COLO668 (cell line): Measurements from ENCODE around the gene ARL8B.
"Not testable (repeated sequence)": the region's sequence is repeated elsewhere in the genome, so short reads cannot be mapped to it uniquely, and the experiment has no call there.

ENCODE experiments used
- DNase-seq: peaks from one replicate; lab custom pipeline; 2025; ENCODE audit not compliant: unreplicated experiment; lab: John Stamatoyannopoulos, UW

ARL8B gene

GRCh38 chr3:5110337-5110736 lies 11.8 kb upstream of the ARL8B start:
- no peak for DNase-seq

DNA sequence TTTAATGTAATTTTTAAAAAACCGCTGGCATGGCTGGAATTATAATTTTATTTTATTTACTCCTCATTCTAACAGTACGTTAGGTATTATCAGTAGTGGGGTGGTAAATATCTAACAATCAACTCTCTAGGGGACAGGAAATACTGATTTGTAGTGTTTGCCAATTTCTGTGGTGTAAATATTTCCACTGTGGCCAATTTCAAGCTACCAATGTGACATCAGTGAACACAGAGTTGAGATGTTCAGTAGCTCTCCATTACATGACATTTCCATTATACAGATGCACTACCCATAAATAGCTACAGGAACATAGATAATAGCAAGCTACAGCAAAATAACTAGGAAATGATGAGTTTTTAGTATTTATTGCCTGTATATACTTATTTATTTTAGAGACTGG lies 10.0 kb upstream of the ARL8B start:
- DNase-seq, result no peak

- DNase-seq, result not testable (repeated sequence)
Observed at GRCh38 chr3:5113726-5114125, 8.4 kb upstream of the ARL8B start.

DNA sequence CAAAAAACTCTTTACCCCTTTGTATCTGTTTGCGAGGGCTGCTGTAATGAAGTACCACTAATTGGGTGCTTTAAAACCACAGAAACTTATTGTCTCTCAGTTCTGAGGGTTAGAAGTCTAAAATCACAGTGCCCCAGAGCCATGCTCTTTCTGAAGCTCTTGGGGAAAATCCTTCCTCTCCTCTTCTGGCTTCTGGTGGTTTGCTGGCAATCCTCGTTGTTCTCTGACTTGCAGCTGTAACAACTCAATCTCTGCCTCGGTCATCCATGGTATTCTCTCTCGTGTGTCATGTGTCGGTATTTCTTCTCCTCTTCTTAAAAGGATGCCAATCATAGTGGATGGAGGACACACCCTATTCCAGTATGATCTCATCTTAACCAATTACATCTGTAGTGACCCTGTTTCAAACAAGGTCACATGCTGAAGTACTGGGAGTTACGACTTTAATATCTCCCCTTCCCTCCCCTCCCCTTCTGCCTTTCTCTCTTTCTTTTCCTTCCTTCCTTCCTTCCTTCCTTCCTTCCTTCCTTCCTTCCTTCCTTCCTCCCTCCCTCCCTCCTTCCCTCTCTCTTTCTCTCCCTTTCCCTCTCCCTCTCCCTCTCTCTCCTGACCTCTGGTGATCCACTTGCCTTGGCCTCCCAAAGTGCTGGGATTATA lies 6.5 kb upstream of the ARL8B start:
- DNase-seq, result no peak

DNA sequence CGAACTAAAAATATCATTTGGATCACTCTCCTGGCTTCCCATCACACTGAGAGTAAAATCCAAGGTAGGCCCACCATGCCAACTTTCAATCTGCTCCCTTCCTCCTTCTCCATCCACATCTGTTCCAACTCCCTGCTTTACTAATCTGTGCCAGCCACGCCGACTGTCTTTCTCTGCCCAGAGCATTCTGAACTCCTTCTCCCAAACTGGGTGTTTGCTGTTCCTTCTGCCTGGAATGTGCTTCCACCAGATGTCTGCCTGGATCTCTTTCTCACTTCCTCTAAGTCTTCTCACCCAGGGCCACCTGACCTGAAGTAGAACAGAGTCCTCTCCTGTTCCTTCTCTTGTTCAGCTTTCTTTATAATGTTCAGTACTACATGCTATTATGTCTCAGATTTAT lies 5.6 kb upstream of the ARL8B start:
- DNase-seq, result no peak

DNA sequence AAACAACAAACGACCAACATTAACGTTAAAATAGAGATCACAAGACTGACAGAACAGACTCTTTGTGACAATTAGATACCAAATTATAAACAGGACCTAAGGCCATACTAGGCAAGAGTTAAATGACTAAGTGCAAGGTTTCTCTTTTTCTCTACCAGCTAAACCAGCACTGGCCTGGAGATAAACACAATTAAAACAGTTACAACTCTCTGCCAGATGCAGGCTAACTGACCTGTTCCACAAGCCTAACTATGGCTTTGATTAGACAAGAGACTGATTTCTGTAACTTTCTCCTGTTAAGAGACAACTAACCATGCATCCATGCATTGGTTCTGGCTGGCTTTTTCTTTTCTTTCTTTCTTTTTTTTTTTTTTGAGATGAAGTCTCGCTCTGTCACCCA lies 1.6 kb upstream of the ARL8B start:
- no peak for DNase-seq

DNA sequence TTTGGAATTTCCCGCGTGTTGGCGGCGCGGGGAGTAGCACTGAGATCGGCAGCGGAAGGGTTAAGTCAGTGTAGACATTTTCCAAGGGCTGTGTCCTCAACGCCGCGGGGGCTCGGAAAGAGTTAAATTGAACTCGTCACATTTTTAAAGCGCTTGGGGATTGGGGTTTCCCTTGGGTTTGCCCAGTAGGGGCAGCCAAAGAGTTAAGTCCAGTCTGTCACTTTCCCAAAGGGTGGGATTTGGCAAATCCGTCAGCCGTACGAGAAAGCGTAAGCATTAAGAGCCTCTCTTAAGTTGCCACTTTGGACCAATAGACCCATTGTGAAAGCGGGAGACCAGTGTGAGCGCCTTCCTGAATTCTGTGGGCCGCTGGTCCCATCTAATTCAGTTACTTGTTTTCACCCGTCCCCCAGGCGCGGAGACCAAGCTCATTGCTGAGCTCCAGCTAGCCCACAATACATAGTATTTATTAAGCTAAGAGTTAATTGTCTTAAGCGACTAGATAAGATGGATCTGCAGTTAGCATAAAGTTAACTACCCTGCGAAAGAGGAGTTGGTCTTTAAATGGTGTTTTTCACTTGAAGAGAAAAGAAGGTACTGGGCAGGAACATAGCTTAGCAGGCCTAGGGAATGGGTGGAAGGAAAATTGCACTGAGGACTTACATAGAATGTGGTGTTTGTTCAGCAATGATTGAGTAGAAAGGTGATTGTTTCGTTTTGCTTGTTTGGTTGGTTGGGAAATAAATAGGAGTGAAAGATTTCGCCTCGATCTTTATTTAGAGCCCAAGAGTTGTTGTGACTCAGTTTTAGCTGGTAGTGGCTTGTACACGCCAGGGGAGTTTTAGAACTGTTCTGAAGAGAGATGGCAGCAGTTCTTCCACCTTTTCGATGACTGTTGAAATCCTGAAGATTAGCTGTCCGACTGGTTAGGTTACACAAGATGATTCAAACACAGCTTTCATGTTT lies 932 bp downstream of the ARL8B start:
- DNase-seq, result peak; percentile 28

DNA sequence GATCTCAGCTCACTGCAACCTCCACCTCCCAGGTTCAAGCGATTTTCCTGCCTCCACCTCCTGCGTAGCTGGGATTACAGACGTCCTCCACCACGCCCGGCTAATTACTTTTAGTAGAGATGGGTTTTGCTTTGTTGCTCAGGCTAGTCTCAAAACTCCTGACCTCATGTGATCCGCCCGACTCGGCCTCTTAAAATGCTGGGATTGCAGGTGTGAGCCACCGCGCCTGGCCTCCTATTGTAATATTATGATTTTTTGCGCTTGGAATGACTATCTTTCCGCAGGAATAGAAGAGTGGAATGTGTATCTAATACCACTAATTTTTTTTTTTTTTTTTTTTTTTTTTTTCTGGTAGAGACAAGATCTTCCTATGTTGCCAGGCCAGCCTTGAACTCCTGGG lies 1.8 kb downstream of the ARL8B start:
- DNase-seq, result no peak

GRCh38 chr3:5126586-5126985 lies 4.5 kb downstream of the ARL8B start:
- DNase-seq, result no peak

DNA sequence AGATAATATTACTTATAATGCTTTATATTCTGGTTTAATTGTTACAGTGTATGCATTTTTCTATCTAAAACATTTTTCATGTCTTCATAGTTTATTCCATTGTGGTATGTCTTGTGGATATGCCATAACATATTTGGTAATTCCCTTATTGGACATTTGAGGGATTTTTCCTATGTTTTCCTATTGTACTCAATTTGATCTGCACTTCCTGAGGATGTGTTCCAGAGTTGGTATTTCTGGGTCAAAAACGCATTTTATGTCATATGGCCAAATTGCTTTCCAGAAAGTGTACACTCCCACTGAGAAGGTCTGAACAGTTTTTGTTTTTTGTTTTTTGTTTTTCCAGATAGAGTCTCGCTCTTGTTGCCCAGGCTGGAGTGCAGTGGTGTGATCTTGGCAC lies 6.8 kb downstream of the ARL8B start:
- no peak for DNase-seq

GRCh38 chr3:5133239-5134018 lies 11.3 kb downstream of the ARL8B start:
- DNase-seq, result no peak

DNA sequence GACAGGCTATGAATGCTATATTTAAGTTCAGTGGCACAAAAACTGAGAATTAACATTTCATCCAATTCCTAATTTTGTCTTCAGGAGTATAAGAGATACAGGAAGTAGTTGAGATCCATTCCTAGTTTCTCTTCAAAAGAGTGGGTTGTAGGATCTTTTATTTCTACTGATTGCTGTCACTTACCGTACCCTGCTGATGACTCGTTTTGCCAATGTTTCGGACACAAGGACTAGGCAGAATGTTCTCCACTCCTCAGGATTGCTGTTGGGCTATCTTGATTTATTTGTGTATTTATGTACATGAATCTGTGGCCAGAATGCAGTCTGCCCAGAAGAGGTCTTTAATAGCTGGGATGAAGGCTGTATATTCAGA lies 11.9 kb downstream of the ARL8B start:
- no peak for DNase-seq

DNA sequence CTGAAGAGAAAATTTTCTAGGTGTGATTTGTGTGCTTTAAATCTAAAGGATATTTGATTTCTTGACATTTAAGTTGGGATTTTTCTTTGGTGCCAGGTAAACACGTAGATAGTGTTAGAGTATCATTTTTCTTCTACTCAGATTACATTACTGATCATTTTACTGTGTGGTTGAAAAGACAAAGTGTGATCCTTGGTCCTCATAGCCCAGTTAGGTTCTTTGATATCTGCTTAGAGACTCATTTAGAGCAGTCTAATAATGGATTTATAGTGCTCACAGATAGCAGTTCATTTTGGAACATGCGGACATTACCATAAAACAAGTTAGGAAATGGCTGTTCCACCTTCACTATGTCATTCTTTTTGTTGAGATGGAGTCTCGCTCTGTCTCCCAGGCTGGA lies 12.4 kb downstream of the ARL8B start:
- no peak for DNase-seq

DNA sequence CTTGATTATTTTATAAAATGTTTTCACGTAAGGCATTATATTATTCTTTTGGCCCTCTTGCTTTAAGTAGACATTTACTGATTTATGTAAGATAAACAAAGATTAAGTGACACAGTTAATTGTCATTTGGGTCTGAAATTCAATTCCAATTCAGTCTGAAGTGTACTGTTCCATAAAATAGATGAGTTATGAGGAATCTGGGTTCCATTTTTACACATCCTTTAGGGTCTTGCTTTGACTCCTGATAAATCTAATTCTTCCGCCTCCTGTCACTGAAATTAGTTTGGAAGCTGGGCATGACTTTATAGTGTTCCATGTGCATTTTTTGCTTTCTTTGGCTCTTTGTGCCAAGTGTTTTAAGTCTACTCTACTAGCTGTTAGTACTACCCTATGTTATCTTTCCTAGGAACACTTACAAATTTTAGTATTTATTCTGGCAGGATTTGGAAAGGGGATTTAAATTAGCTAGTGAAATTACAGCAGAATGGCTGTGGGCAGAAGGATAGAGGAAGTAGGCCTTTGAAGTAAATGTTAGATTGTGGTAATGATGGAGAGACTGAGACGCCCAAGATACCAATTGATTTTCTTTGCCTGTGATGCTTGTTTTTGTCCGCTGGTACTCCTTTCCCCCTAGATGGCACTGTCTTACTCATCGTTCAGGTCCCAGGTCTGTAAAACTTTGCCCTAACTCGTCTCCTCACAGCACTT lies 14.3 kb downstream of the ARL8B start:
- no peak for DNase-seq

- no peak for DNase-seq
Observed at GRCh38 chr3:5136919-5137429, 14.9 kb downstream of the ARL8B start.

- DNase-seq, result no peak
Observed at GRCh38 chr3:5138214-5138981, 16.3 kb downstream of the ARL8B start.

DNA sequence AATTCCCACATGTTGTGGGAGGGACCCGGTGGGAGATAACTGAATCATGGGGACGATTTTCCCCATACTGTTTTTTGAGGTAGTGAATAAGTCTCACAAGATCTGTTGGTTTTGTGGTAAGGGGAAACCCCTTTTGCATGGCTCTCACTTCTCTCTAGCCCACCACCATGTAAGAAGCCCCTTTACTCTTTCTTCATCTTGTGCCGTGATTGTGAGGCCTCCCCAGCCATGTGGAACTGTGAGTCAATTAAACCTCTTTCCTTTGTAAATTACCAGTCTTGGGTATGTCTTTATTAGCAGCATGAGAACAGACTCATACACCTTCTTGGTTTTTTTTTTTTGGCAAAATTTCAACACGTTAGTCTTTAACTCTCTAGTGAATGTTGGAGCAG lies 18.1 kb downstream of the ARL8B start:
- no peak for DNase-seq

GRCh38 chr3:5140839-5141238 lies 18.7 kb downstream of the ARL8B start:
- DNase-seq, result no peak

GRCh38 chr3:5141760-5142159 lies 19.7 kb downstream of the ARL8B start:
- no peak for DNase-seq

GRCh38 chr3:5143464-5143863 lies 21.4 kb downstream of the ARL8B start:
- DNase-seq, result no peak
